SK-N-SH (cell line): ENCODE data around the gene CLMN. TPM values are rescaled to one million over a fixed set of nuclear protein-coding genes. Genes with fewer than 3 reads are reported as not detected.

Source experiments
- CTCF ChIA-PET: fragments of 300-600, 350-600 bp; formaldehyde crosslinking; extraction: SDS; loops from one replicate; lab custom pipeline; 2021; lab: Yijun Ruan, JAX
- POLR2A ChIA-PET: fragments of 350-600 bp; sonication (Branson Sonifier 250); formaldehyde crosslinking; extraction: SDS; loops from one replicate; lab custom pipeline; 2020; ENCODE audit warnings: antibody characterized with exemption, inconsistent platforms; lab: Yijun Ruan, JAX
- DNase-seq: peaks from one replicate; pipeline ENCODE4 v3.0.0; 2012
- H2AFZ ChIP-seq: fragments of 200-600 bp; sonication (generic); 2 replicates; pipeline ENCODE4 v1.8.1; 2016; ENCODE audit warnings: antibody characterized with exemption, mild to moderate bottlenecking, low read depth
- H3F3A ChIP-seq: fragments of 200-600 bp; sonication (generic); replicated peaks from 2 replicates; pipeline ENCODE3; 2016; ENCODE audit warnings: antibody characterized with exemption, mild to moderate bottlenecking; ENCODE audit not compliant: insufficient read depth
- H3K27ac ChIP-seq, 2 experiments: fragments of 200-500 bp in 1 of 2; fragments of 200-600 bp in 1 of 2; sonication (Bioruptor generic) in 1 of 2; sonication (generic), shearing (Covaris generic) in 1 of 2; 2 replicates each; pipeline versions ENCODE4 v1.5.1 to v1.6.1; 2014 to 2016; ENCODE audit warnings: low read depth in 2 of 2, inconsistent platforms in 1 of 2, low read length in 1 of 2, mild to moderate bottlenecking in 1 of 2, mixed read lengths in 1 of 2
- H3K27me3 ChIP-seq: fragments of 200-600 bp; sonication (generic), shearing (Covaris generic); 2 replicates; pipeline ENCODE4 v1.6.1; 2016; ENCODE audit warnings: mixed run types; ENCODE audit not compliant: insufficient read depth
- H3K36me3 ChIP-seq, 2 experiments: fragments of 200-500 bp in 1 of 2; fragments of 200-600 bp in 1 of 2; sonication (Bioruptor generic) in 1 of 2; sonication (generic) in 1 of 2; replicated peaks in 1 of 2; 2 replicates each; pipeline versions ENCODE3 to v1.5.1; 2014 to 2016; ENCODE audit warnings: low read length in 1 of 2, mild to moderate bottlenecking in 1 of 2; ENCODE audit not compliant: insufficient read depth in 2 of 2, control insufficient read depth in 1 of 2
- H3K4me1 ChIP-seq, 2 experiments: fragments of 200-500 bp in 1 of 2; fragments of 200-600 bp in 1 of 2; sonication (Bioruptor generic) in 1 of 2; sonication (generic), shearing (Covaris generic) in 1 of 2; 2 replicates each; pipeline versions ENCODE4 v1.5.1 to v1.6.1; 2014 to 2016; ENCODE audit warnings: low read depth in 1 of 2, low read length in 1 of 2, mixed run types in 1 of 2; ENCODE audit not compliant: insufficient read depth in 2 of 2, control insufficient read depth in 1 of 2
- H3K4me2 ChIP-seq: fragments of 200-600 bp; sonication (generic), shearing (Covaris generic); 2 replicates; pipeline ENCODE4 v1.6.1; 2017; ENCODE audit warnings: mixed run types
- H3K4me3 ChIP-seq, 2 experiments: fragments of 200-500 bp in 1 of 2; fragments of 200-600 bp in 1 of 2; sonication (Bioruptor generic) in 1 of 2; sonication (generic), shearing (Covaris generic) in 1 of 2; 2 replicates each; pipeline versions ENCODE4 v1.5.1 to v1.8.1; 2014 to 2016; ENCODE audit warnings: low read depth in 2 of 2, inconsistent platforms in 1 of 2, low read length in 1 of 2, mild to moderate bottlenecking in 1 of 2, mixed read lengths in 1 of 2, moderate library complexity in 1 of 2
- H3K79me2 ChIP-seq: fragments of 200-600 bp; sonication (generic); 2 replicates; pipeline ENCODE4 v1.8.1; 2017; ENCODE audit warnings: mild to moderate bottlenecking; ENCODE audit not compliant: insufficient read depth
- H3K9ac ChIP-seq: fragments of 200-600 bp; sonication (generic); 2 replicates; pipeline ENCODE4 v1.6.1; 2017; ENCODE audit warnings: mixed run types
- H3K9me2 ChIP-seq: fragments of 200-600 bp; sonication (generic); 2 replicates; pipeline ENCODE4 v1.6.1; 2017; ENCODE audit warnings: mixed run types
- H3K9me3 ChIP-seq: fragments of 200-600 bp; sonication (generic); 2 replicates; pipeline ENCODE4 v1.6.1; 2017; ENCODE audit warnings: mixed run types, mild to moderate bottlenecking, moderate library complexity
- H4K20me1 ChIP-seq: fragments of 200-600 bp; sonication (generic); 2 replicates; pipeline ENCODE4 v1.6.1; 2017; ENCODE audit warnings: mild to moderate bottlenecking, mixed run types; ENCODE audit not compliant: insufficient read depth
- CTCF ChIP-seq: fragments of 200-600 bp; sonication (generic); IDR thresholded peaks from 2 replicates; pipeline ENCODE4 v1.6.1; 2017; ENCODE audit warnings: antibody characterized with exemption, mild to moderate bottlenecking, moderate library complexity
- EP300 ChIP-seq, 2 experiments: IDR thresholded peaks; 2 replicates each; pipeline versions ENCODE4 v1.4.0 to v1.6.1; 2012; ENCODE audit warnings: borderline replicate concordance in 1 of 2, low read depth in 1 of 2, low read length in 1 of 2
- EZH2phosphoT487 ChIP-seq: fragments of 200-600 bp; sonication (generic); IDR thresholded peaks from 2 replicates; pipeline ENCODE4 v1.6.1; 2017; ENCODE audit warnings: low read depth, mixed run types, mild to moderate bottlenecking, antibody characterized with exemption, moderate library complexity, borderline replicate concordance
- FOXM1 ChIP-seq: IDR thresholded peaks from 2 replicates; pipeline ENCODE4 v1.4.0; 2012; ENCODE audit warnings: low read depth, mild to moderate bottlenecking
- JUND ChIP-seq: IDR thresholded peaks from 2 replicates; pipeline ENCODE4 v1.4.0; 2012
- NFIC ChIP-seq: IDR thresholded peaks from 2 replicates; pipeline ENCODE4 v1.4.0; 2012; ENCODE audit warnings: borderline replicate concordance
- PBX3 ChIP-seq: IDR thresholded peaks from 2 replicates; pipeline ENCODE4; 2012
- SMC3 ChIP-seq: IDR thresholded peaks from 2 replicates; pipeline ENCODE4 v1.6.1; 2012; ENCODE audit warnings: low read depth, low read length, improper control_type of control experiment
- TEAD4 ChIP-seq: IDR thresholded peaks from 2 replicates; pipeline ENCODE4 v1.4.0; 2012; ENCODE audit warnings: mild to moderate bottlenecking, borderline replicate concordance; ENCODE audit not compliant: insufficient read depth
- USF1 ChIP-seq: IDR thresholded peaks from 2 replicates; pipeline ENCODE4 v1.4.0; 2012; ENCODE audit warnings: low read depth, borderline replicate concordance
- WGBS: methylation state at CpG from one replicate; pipeline ENCODE4 v1.1.6; 2017; ENCODE audit warnings: low lambda C conversion rate; 5-methylcytosine and 5-hydroxymethylcytosine counted together
- polyA plus RNA-seq, 3 experiments: library from polyadenylated mRNA; depleted of rRNA; stranded (reverse); fragments of >200 nt; gene quantifications; 2 replicates each; pipeline ENCODE4 v1.2.3, GENCODE V29; 2012

Gene CLMN
- polyA plus RNA-seq, 1 of the 3 experiments (the other 2 are of a cell fraction) = 1.4 TPM

- H3K27ac ChIP-seq = no peak overlapping the region
- WGBS = 74% methylated on average over 9 of the region's 10 CpGs
- CTCF ChIA-PET = interaction anchor here (0.9 to 1.2 kb wide), 3 partner anchors 8 to 95 kb away, joined by 3 read pairs; no protein-coding TSS in a partner anchor
- no peaks in the 10 kb centered on the region for H3K79me2 ChIP-seq
- no peaks in the 10 kb centered on the region for H3K9me3 ChIP-seq
- H4K20me1 ChIP-seq = no peaks in the 10 kb centered on the region
- no peaks in the 10 kb centered on the region; the same call in 1 of the 2 replicates for H3K27me3 ChIP-seq
- TF ChIP-seq SMC3 (no peak), PBX3 (no peak), EP300 (IDR thresholded peaks at IDR 0.05; ENCODE audit: borderline replicate concordance in 1 of 2, low read depth in 1 of 2, low read length in 1 of 2) (no peak)
- H3K4me2 ChIP-seq = no peak overlapping the region
- no peaks in the 10 kb centered on the region for H3K9me2 ChIP-seq
- no peak for DNase-seq
- POLR2A ChIA-PET = interaction anchor here (0.6 kb wide), 1 partner anchor 169 kb away, joined by 3 read pairs; no protein-coding TSS in a partner anchor
- no peak overlapping the region for H3K4me3 ChIP-seq
- H3F3A ChIP-seq = no peaks in the 10 kb centered on the region
- H3K4me1 ChIP-seq = no peaks in the 10 kb centered on the region
- H3K9ac ChIP-seq = no peak overlapping the region
- H2AFZ ChIP-seq = no peak overlapping the region
- no peaks in the 10 kb centered on the region for H3K36me3 ChIP-seq
Measured at GRCh38 chr14:95337041-95337595, 17.4 kb upstream of the CLMN start.

GRCh38 chr14:95336192-95336760 lies 16.6 kb upstream of the CLMN start:
- Histone ChIP-seq H4K20me1 (no peaks in the 10 kb centered on the region), H3K9ac (no peak overlapping the region), H3K36me3 (no peaks in the 10 kb centered on the region), H3K4me1 (no peaks in the 10 kb centered on the region), H3K27ac (no peak overlapping the region), H3F3A (no peaks in the 10 kb centered on the region), H2AFZ (no peak overlapping the region), H3K79me2 (no peaks in the 10 kb centered on the region), H3K27me3 (no peaks in the 10 kb centered on the region; the same call in 1 of the 2 replicates), H3K9me2 (no peaks in the 10 kb centered on the region), H3K4me3 (no peak overlapping the region), H3K9me3 (no peaks in the 10 kb centered on the region), H3K4me2 (no peak overlapping the region)
- no peak for DNase-seq
- ChIA-PET CTCF (interaction anchor here (0.9 to 1.0 kb wide), 3 partner anchors 12 to 26 kb away, joined by 3 to 4 read pairs (median 3); partner anchors contain the start of gene CLMN), POLR2A (interaction anchor here (0.7 kb wide), 1 partner anchor 38 kb away, joined by 4 read pairs; no protein-coding TSS in a partner anchor)
- 39% methylated on average over 2 of the region's 5 CpGs for WGBS
- TF ChIP-seq TEAD4 = no peak
- no peak for TF ChIP-seq NFIC
- no peak for TF ChIP-seq PBX3
- TF ChIP-seq JUND = no peak
- no peak for TF ChIP-seq USF1
- TF ChIP-seq FOXM1 = no peak
- TF ChIP-seq CTCF = no peak
- no peak for TF ChIP-seq EZH2phosphoT487
